Prostate gland (tissue), 2 donors: ENCODE results near the gene CLEC3B. TPM values are rescaled to one million over a fixed set of nuclear protein-coding genes. Genes with fewer than 3 reads are reported as not detected.
"Not testable (repeated sequence)": the region's sequence is repeated elsewhere in the genome, so short reads cannot be mapped to it uniquely, and the experiment has no call there.

Experiments used
- DNase-seq: peaks from one replicate; pipeline ENCODE4 v3.0.0-alpha.2; 2019; ENCODE audit warnings: low spot score
- H3K27ac ChIP-seq, 2 donors: fragments of 200-600 bp; sonication (generic); 2 replicates each; pipeline ENCODE4 v1.5.1; 2017 to 2019
- H3K27me3 ChIP-seq: fragments of 200-600 bp; sonication (generic); replicated peaks from 2 replicates; pipeline ENCODE4 v1.5.1; 2019; ENCODE audit not compliant: insufficient read depth
- H3K36me3 ChIP-seq, 2 donors: fragments of 200-600 bp; sonication (generic); 1 replicate in 1 of 2; 2 replicates in 1 of 2; pipeline versions ENCODE4 v1.5.1 to v1.8.1; 2017 to 2019
- H3K4me1 ChIP-seq: fragments of 200-600 bp; sonication (generic); replicated peaks from 2 replicates; pipeline ENCODE4 v1.5.1; 2019
- H3K4me3 ChIP-seq, 2 donors: fragments of 200-600 bp; sonication (generic); 2 replicates each; pipeline ENCODE4 v1.5.1; 2017 to 2019
- H3K9me3 ChIP-seq: fragments of 200-600 bp; sonication (generic); 2 replicates; pipeline ENCODE4 v1.5.1; 2017
- CTCF ChIP-seq, 4 experiments: fragments of 200-600 bp in 2 of 4; fragments of 450-650 bp in 2 of 4; sonication (generic) in 2 of 4; IDR thresholded peaks; 1 replicate in 3 of 4; 2 replicates in 1 of 4; pipeline ENCODE4 v1.5.1; 2016 to 2019; ENCODE audit warnings: antibody characterized with exemption in 4 of 4, mild to moderate bottlenecking in 2 of 4, moderate library complexity in 2 of 4
- POLR2A ChIP-seq: fragments of 450-650 bp; IDR thresholded peaks from one replicate; pipeline ENCODE4 v1.6.1; 2016; ENCODE audit warnings: antibody characterized with exemption, mild to moderate bottlenecking
- POLR2AphosphoS5 ChIP-seq: sonication (generic); formaldehyde crosslinking; IDR thresholded peaks from one replicate; pipeline ENCODE4 v1.6.1; 2017; ENCODE audit warnings: antibody characterized with exemption
- WGBS: methylation state at CpG from one replicate; pipeline ENCODE4 v1.1.5; 2018; 5-methylcytosine and 5-hydroxymethylcytosine counted together
- intact Hi-C: fragments of 100-400 bp; cut with DNase I; formaldehyde crosslinking; loops from one replicate; pipeline ENCODE4 v1.14.2; 2022
- total RNA-seq, 2 donors: library from RNA; depleted of rRNA; stranded (reverse); fragments of >200 nt; gene quantifications; one replicate each; pipeline ENCODE4 v1.1.0, GENCODE V29; 2016

Gene CLEC3B
- total RNA-seq, 2 donors from 2014 or later: 16.0 to 61.1 TPM

- H3K4me1 ChIP-seq: no peaks in the 10 kb centered on the region
- WGBS: 96% methylated on average over 2 of the region's 2 CpGs
- H3K36me3 ChIP-seq: no peaks in the 10 kb centered on the region
- H3K27ac ChIP-seq: no peak overlapping the region
- TF ChIP-seq POLR2A (no peak), CTCF (IDR thresholded peaks at IDR 0.05) (no peak), POLR2AphosphoS5 (no peak)
- DNase-seq: no peak
- intact Hi-C loops: no loop called here
- no peaks in the 10 kb centered on the region for H3K27me3 ChIP-seq
- H3K4me3 ChIP-seq: no peak overlapping the region
- H3K9me3 ChIP-seq: no peaks in the 10 kb centered on the region
Measured at GRCh38 chr3:44984335-44984734, 41.8 kb upstream of the CLEC3B start.

- H3K27ac ChIP-seq, intact Hi-C loops, H3K4me1 ChIP-seq, DNase-seq, H3K4me3 ChIP-seq, H3K9me3 ChIP-seq, H3K36me3 ChIP-seq, H3K27me3 ChIP-seq: not testable (repeated sequence)
- 96% methylated on average over 14 of the region's 14 CpGs for WGBS
Measured at GRCh38 chr3:44986330-44986729, 39.8 kb upstream of the CLEC3B start.

- no peak for TF ChIP-seq CTCF (IDR thresholded peaks at IDR 0.05)
- no peak for TF ChIP-seq POLR2A
- TF ChIP-seq POLR2AphosphoS5: no peak
- no peak for DNase-seq
- Histone ChIP-seq H3K36me3 (no peaks in the 10 kb centered on the region), H3K9me3 (no peaks in the 10 kb centered on the region), H3K4me1 (no peaks in the 10 kb centered on the region), H3K27ac (no peak overlapping the region), H3K27me3 (no peaks in the 10 kb centered on the region), H3K4me3 (no peak overlapping the region)
- 85% methylated on average over 6 of the region's 6 CpGs for WGBS
- intact Hi-C loops: no loop called here
Measured at GRCh38 chr3:44987332-44987731, 38.8 kb upstream of the CLEC3B start.

- H3K36me3 ChIP-seq: no peaks in the 10 kb centered on the region
- H3K27me3 ChIP-seq: no peaks in the 10 kb centered on the region
- H3K4me1 ChIP-seq: no peaks in the 10 kb centered on the region
- no peaks in the 10 kb centered on the region for H3K9me3 ChIP-seq
- TF ChIP-seq POLR2AphosphoS5: no peak
- no peak for TF ChIP-seq CTCF (IDR thresholded peaks at IDR 0.05)
- no peak for TF ChIP-seq POLR2A
- 93% methylated on average over 2 of the region's 2 CpGs for WGBS
- intact Hi-C loops: no loop called here
- H3K4me3 ChIP-seq: no peak overlapping the region
- no peak for DNase-seq
- H3K27ac ChIP-seq: no peak overlapping the region
Measured at GRCh38 chr3:44988073-44988472, 38.0 kb upstream of the CLEC3B start.

- H3K4me3 ChIP-seq: no peak overlapping the region
- WGBS: 91% methylated on average over 8 of the region's 8 CpGs
- H3K27ac ChIP-seq: no peak overlapping the region
- intact Hi-C loops: no loop called here
- no peak for DNase-seq
- no peaks in the 10 kb centered on the region for H3K36me3 ChIP-seq
- no peaks in the 10 kb centered on the region for H3K4me1 ChIP-seq
- TF ChIP-seq CTCF (IDR thresholded peaks at IDR 0.05) (no peak), POLR2AphosphoS5 (no peak), POLR2A (no peak)
- no peaks in the 10 kb centered on the region for H3K27me3 ChIP-seq
- H3K9me3 ChIP-seq: no peaks in the 10 kb centered on the region
Measured at GRCh38 chr3:44989141-44989540, 37.0 kb upstream of the CLEC3B start.
